ENCODE results near the gene BRAF. TPM values are rescaled to one million over a fixed set of nuclear protein-coding genes. Genes with fewer than 3 reads are reported as not detected.
A peak's percentile ranks its signal among the peaks of the same experiment; 100 is the strongest.

Gene BRAF
- total RNA-seq, 2 experiments from 2014 or later, result 49.9 to 57.8 TPM

- ATAC-seq (ENCODE audit: poor library complexity) (no peak), DNase-seq (no peak)
- no peak overlapping the region for H3K4me3 Mint-ChIP-seq
- Histone ChIP-seq H3K27me3 (ENCODE audit: control insufficient read depth in 1 of 2, insufficient read depth in 2 of 2, low read length in 2 of 2) (no peaks in the 10 kb centered on the region), H3K9me3 (ENCODE audit: control insufficient read depth in 1 of 2, insufficient read depth in 1 of 2, low read length in 2 of 2) (no peaks in the 10 kb centered on the region), H3K27ac (ENCODE audit: low read depth in 1 of 2, low read length in 2 of 2) (no peak overlapping the region), H3K36me3 (ENCODE audit: insufficient read depth, low read length) (no peaks in the 10 kb centered on the region), H3K4me1 (ENCODE audit: insufficient read depth, low read length) (peaks cover under 1% of the 10 kb centered on the region), H3K4me3 (ENCODE audit: low read length) (no peak overlapping the region)
- no peak for TF ChIP-seq CTCF (IDR thresholded peaks at IDR 0.05)
- H3K9me3 Mint-ChIP-seq, result no peaks in the 10 kb centered on the region
- intact Hi-C loops (cut with DNase I, micrococcal nuclease), result loop anchor here in 1 of 2 experiments (2.0 kb wide), 1 partner anchor 15 kb away; no protein-coding TSS in a partner anchor
- no peaks in the 10 kb centered on the region for H3K27me3 Mint-ChIP-seq
- H3K4me1 Mint-ChIP-seq (ENCODE audit: low read depth), result peaks cover 61% of the 10 kb centered on the region
- POLR2A ChIA-PET, result interaction anchor here (0.8 to 1.2 kb wide), 2 partner anchors 13 to 221 kb away, joined by 3 read pairs; partner anchors contain the start of gene NDUFB2
- H3K27ac Mint-ChIP-seq, result no peak overlapping the region
- CTCF ChIA-PET, result interaction anchor here (1.0 kb wide), 1 partner anchor 15 kb away, joined by 4 read pairs; no protein-coding TSS in a partner anchor
- H3K36me3 Mint-ChIP-seq (ENCODE audit: low read depth), result no peaks in the 10 kb centered on the region
Measured at GRCh38 chr7:140918236-140918635, 6.5 kb downstream of the BRAF start.

- intact Hi-C loops (cut with DNase I, micrococcal nuclease), result no loop called here
- Mint-ChIP-seq H3K27me3 (no peaks in the 10 kb centered on the region), H3K4me1 (ENCODE audit: low read depth) (peaks cover 71% of the 10 kb centered on the region), H3K27ac (no peak overlapping the region), H3K36me3 (ENCODE audit: low read depth) (no peaks in the 10 kb centered on the region), H3K9me3 (no peaks in the 10 kb centered on the region), H3K4me3 (no peak overlapping the region)
- ChIA-PET POLR2A (interaction anchor here (0.8 kb wide), 1 partner anchor 220 kb away, joined by 3 read pairs; the partner anchor contains the start of gene NDUFB2), CTCF (interaction anchor here (1.0 kb wide), 1 partner anchor 14 kb away, joined by 4 read pairs; no protein-coding TSS in a partner anchor)
- no peak overlapping the region for H3K4me3 ChIP-seq (ENCODE audit: low read length)
- H3K4me1 ChIP-seq (ENCODE audit: insufficient read depth, low read length), result no peaks in the 10 kb centered on the region
- no peaks in the 10 kb centered on the region for H3K27me3 ChIP-seq (ENCODE audit: control insufficient read depth in 1 of 2, insufficient read depth in 2 of 2, low read length in 2 of 2)
- DNase-seq (no peak), ATAC-seq (ENCODE audit: poor library complexity) (no peak)
- TF ChIP-seq CTCF (IDR thresholded peaks at IDR 0.05), result no peak
- no peak overlapping the region for H3K27ac ChIP-seq (ENCODE audit: low read depth in 1 of 2, low read length in 2 of 2)
- H3K9me3 ChIP-seq (ENCODE audit: control insufficient read depth in 1 of 2, insufficient read depth in 1 of 2, low read length in 2 of 2), result no peaks in the 10 kb centered on the region
- H3K36me3 ChIP-seq (ENCODE audit: insufficient read depth, low read length), result no peaks in the 10 kb centered on the region
Measured at GRCh38 chr7:140917258-140917657, 7.5 kb downstream of the BRAF start.

GRCh38 chr7:140915935-140916555 is 8.7 kb downstream of the BRAF start:
- no peak overlapping the region for H3K4me3 ChIP-seq (ENCODE audit: low read length)
- no peak for DNase-seq
- CTCF ChIA-PET, result no interaction called here
- Mint-ChIP-seq H3K4me1 (ENCODE audit: low read depth) (peaks cover 80% of the 10 kb centered on the region), H3K9me3 (no peaks in the 10 kb centered on the region), H3K27ac (no peak overlapping the region), H3K4me3 (peak overlapping the region; percentile 3), H3K36me3 (ENCODE audit: low read depth) (peaks cover 3% of the 10 kb centered on the region), H3K27me3 (no peaks in the 10 kb centered on the region)
- no peak for ATAC-seq (ENCODE audit: poor library complexity)
- H3K27me3 ChIP-seq (ENCODE audit: control insufficient read depth in 1 of 2, insufficient read depth in 2 of 2, low read length in 2 of 2), result no peaks in the 10 kb centered on the region
- no peaks in the 10 kb centered on the region for H3K4me1 ChIP-seq (ENCODE audit: insufficient read depth, low read length)
- no peaks in the 10 kb centered on the region for H3K9me3 ChIP-seq (ENCODE audit: control insufficient read depth in 1 of 2, insufficient read depth in 1 of 2, low read length in 2 of 2)
- POLR2A ChIA-PET, result no interaction called here
- H3K27ac ChIP-seq (ENCODE audit: low read depth in 1 of 2, low read length in 2 of 2), result no peak overlapping the region
- H3K36me3 ChIP-seq (ENCODE audit: insufficient read depth, low read length), result no peaks in the 10 kb centered on the region
- intact Hi-C loops (cut with DNase I, micrococcal nuclease), result no loop called here
- TF ChIP-seq CTCF (IDR thresholded peaks at IDR 0.05), result no peak

Data from CD4-positive, alpha-beta T cell (primary cell).